CD4-positive, alpha-beta T cell (primary cell): ENCODE results near the gene NTM. TPM values are rescaled to one million over a fixed set of nuclear protein-coding genes. Genes with fewer than 3 reads are reported as not detected.

Experiments used
- ATAC-seq: fragments of 200-7000 bp; cut with Tn5 transposase; one replicate; pipeline ENCODE4 v1.10.0; 2022; ENCODE audit warnings: mild to moderate bottlenecking; ENCODE audit not compliant: poor library complexity
- CTCF ChIA-PET: fragments of 350-600 bp; sonication (Branson Sonifier 250); formaldehyde crosslinking; loops from one replicate; lab custom pipeline; 2021; ENCODE audit warnings: antibody characterized with exemption, inconsistent platforms; lab: Charles Lee
- POLR2A ChIA-PET: fragments of 350-600 bp; sonication (Branson Sonifier 250); formaldehyde crosslinking; loops from one replicate; lab custom pipeline; 2021; ENCODE audit warnings: antibody characterized with exemption, inconsistent platforms; lab: Charles Lee
- DNase-seq, 14 experiments: peaks; one replicate each; pipeline ENCODE4 v3.0.0-alpha.2; 2013 to 2020; ENCODE audit warnings: mixed read lengths in 2 of 14
- H3K27ac ChIP-seq, 2 donors: one replicate each; pipeline versions ENCODE4 v1.5.1 to v1.7.0; 2013; ENCODE audit warnings: low read length in 2 of 2, low read depth in 1 of 2, mild to moderate bottlenecking in 1 of 2
- H3K27me3 ChIP-seq, 2 experiments: 1 replicate in 1 of 2; 2 replicates in 1 of 2; pipeline versions ENCODE4 v1.6.1 to v1.7.0; 2013; ENCODE audit warnings: low read length in 2 of 2, control low read depth in 1 of 2, mild to moderate bottlenecking in 1 of 2, moderate library complexity in 1 of 2; ENCODE audit not compliant: insufficient read depth in 2 of 2, control insufficient read depth in 1 of 2
- H3K36me3 ChIP-seq: one replicate; pipeline ENCODE4 v1.6.1; 2013; ENCODE audit warnings: low read length, control low read depth; ENCODE audit not compliant: insufficient read depth
- H3K4me1 ChIP-seq: one replicate; pipeline ENCODE4 v1.6.1; 2013; ENCODE audit warnings: low read length, control low read depth; ENCODE audit not compliant: insufficient read depth
- H3K4me3 ChIP-seq: one replicate; pipeline ENCODE4 v1.5.1; 2013; ENCODE audit warnings: mild to moderate bottlenecking, low read length, moderate library complexity
- H3K9me3 ChIP-seq, 2 experiments: 1 replicate in 1 of 2; 2 replicates in 1 of 2; pipeline versions ENCODE4 v1.6.1 to v1.7.0; 2013; ENCODE audit warnings: low read length in 2 of 2, mild to moderate bottlenecking in 2 of 2, control low read depth in 1 of 2, moderate library complexity in 1 of 2; ENCODE audit not compliant: control insufficient read depth in 1 of 2, insufficient read depth in 1 of 2
- H3K27ac Mint-ChIP-seq: one replicate; pipeline ENCODE4 v1.8.0; 2020; ENCODE audit warnings: mixed read lengths
- H3K27me3 Mint-ChIP-seq: one replicate; pipeline ENCODE4 v1.8.0; 2021; ENCODE audit warnings: mixed read lengths
- H3K36me3 Mint-ChIP-seq: one replicate; pipeline ENCODE4 v1.8.0; 2021; ENCODE audit warnings: low read depth, mixed read lengths
- H3K4me1 Mint-ChIP-seq: one replicate; pipeline ENCODE4 v1.8.0; 2021; ENCODE audit warnings: low read depth, mixed read lengths
- H3K4me3 Mint-ChIP-seq: one replicate; pipeline ENCODE4 v1.8.0; 2020; ENCODE audit warnings: mild to moderate bottlenecking, mixed read lengths
- H3K9me3 Mint-ChIP-seq: one replicate; pipeline ENCODE4 v1.8.0; 2020; ENCODE audit warnings: mixed read lengths
- CTCF ChIP-seq: fragments of 200-600 bp; IDR thresholded peaks from one replicate; pipeline ENCODE4 v1.8.0; 2022; ENCODE audit warnings: antibody characterized with exemption, mild to moderate bottlenecking
- intact Hi-C, 2 experiments: fragments of 100-400 bp; cut with DNase I in 1 of 2; cut with micrococcal nuclease in 1 of 2; formaldehyde crosslinking; loops; one replicate each; pipeline versions ENCODE4 v1.15.1 to v1.9.0; 2023 to 2025; cut with DNase I, micrococcal nuclease
- total RNA-seq, 174 experiments: library from RNA in 2 of 174; stranded (reverse) in 2 of 174; gene quantifications; one replicate each; pipeline ENCODE4 v1.2.3 and lab custom pipeline; 2021 to 2026

NTM gene
- total RNA-seq, 2 experiments from 2014 or later, result not detected

- Histone ChIP-seq H3K4me1 (no peaks in the 10 kb centered on the region), H3K27ac (no peak overlapping the region), H3K27me3 (no peaks in the 10 kb centered on the region), H3K36me3 (no peaks in the 10 kb centered on the region), H3K9me3 (no peaks in the 10 kb centered on the region), H3K4me3 (no peak overlapping the region)
- no peaks in the 10 kb centered on the region for H3K36me3 Mint-ChIP-seq
- DNase-seq (no peak), ATAC-seq (no peak)
- no peak overlapping the region for H3K4me3 Mint-ChIP-seq
- CTCF ChIA-PET, result no interaction called here
- no peaks in the 10 kb centered on the region for H3K4me1 Mint-ChIP-seq
- no peak for TF ChIP-seq CTCF
- peaks cover under 1% of the 10 kb centered on the region for H3K27me3 Mint-ChIP-seq
- no peak overlapping the region for H3K27ac Mint-ChIP-seq
- POLR2A ChIA-PET, result no interaction called here
- no peaks in the 10 kb centered on the region for H3K9me3 Mint-ChIP-seq
- intact Hi-C loops, result no loop called here
Measured at GRCh38 chr11:132296946-132297610, 926.7 kb downstream of the NTM start.

GRCh38 chr11:132298357-132298756 is 927.9 kb downstream of the NTM start:
- H3K4me3 ChIP-seq, result no peak overlapping the region
- no peaks in the 10 kb centered on the region for H3K4me1 ChIP-seq
- no peak for DNase-seq
- TF ChIP-seq CTCF, result no peak
- intact Hi-C loops, result no loop called here
- no peaks in the 10 kb centered on the region for H3K36me3 Mint-ChIP-seq
- H3K27me3 ChIP-seq, result no peaks in the 10 kb centered on the region
- no peak overlapping the region for H3K27ac Mint-ChIP-seq
- no peak overlapping the region for H3K4me3 Mint-ChIP-seq
- no peaks in the 10 kb centered on the region for H3K27me3 Mint-ChIP-seq
- H3K4me1 Mint-ChIP-seq, result no peaks in the 10 kb centered on the region
- no peaks in the 10 kb centered on the region for H3K36me3 ChIP-seq
- ChIA-PET POLR2A (no interaction called here), CTCF (no interaction called here)
- H3K9me3 ChIP-seq, result no peaks in the 10 kb centered on the region
- no peaks in the 10 kb centered on the region for H3K9me3 Mint-ChIP-seq
- no peak overlapping the region for H3K27ac ChIP-seq
- no peak for ATAC-seq

GRCh38 chr11:132300283-132300682 is 929.9 kb downstream of the NTM start:
- Mint-ChIP-seq H3K27ac (no peak overlapping the region), H3K4me3 (no peak overlapping the region), H3K36me3 (no peaks in the 10 kb centered on the region), H3K27me3 (no peaks in the 10 kb centered on the region), H3K9me3 (no peaks in the 10 kb centered on the region), H3K4me1 (no peaks in the 10 kb centered on the region)
- ATAC-seq, result no peak
- Histone ChIP-seq H3K9me3 (no peaks in the 10 kb centered on the region), H3K4me3 (no peak overlapping the region), H3K4me1 (no peaks in the 10 kb centered on the region), H3K27ac (no peak overlapping the region), H3K27me3 (no peaks in the 10 kb centered on the region), H3K36me3 (no peaks in the 10 kb centered on the region)
- no peak for DNase-seq
- TF ChIP-seq CTCF, result no peak
- POLR2A ChIA-PET, result no interaction called here
- CTCF ChIA-PET, result interaction anchor here (0.8 kb wide), 1 partner anchor 31 kb away, joined by 3 read pairs; no protein-coding TSS in a partner anchor
- intact Hi-C loops, result no loop called here
